OCI-LY7 (cell line): Measurements from ENCODE around the gene BIRC5.

Source experiments
- CTCF ChIP-seq: fragments of 200-600 bp; sonication (generic); conservative IDR thresholded peaks from 2 replicates; pipeline ENCODE4 v1.5.1; 2014; ENCODE audit warnings: mild to moderate bottlenecking, antibody characterized with exemption, low read length, moderate library complexity, mixed read lengths
- EZH2phosphoT487 ChIP-seq: fragments of 200-600 bp; sonication (generic); IDR thresholded peaks from 2 replicates; pipeline ENCODE4 v1.6.1; 2018; ENCODE audit warnings: low read depth, borderline replicate concordance, mild to moderate bottlenecking, mixed run types, antibody characterized with exemption, low read length, moderate library complexity, mixed read lengths

GRCh38 chr17:78174870-78175642 lies 39.0 kb upstream of the BIRC5 start:
- TF ChIP-seq CTCF (peak; percentile 73), EZH2phosphoT487 (no peak)
